ENCODE results near the gene WEE1.

The WEE1 gene

DNA sequence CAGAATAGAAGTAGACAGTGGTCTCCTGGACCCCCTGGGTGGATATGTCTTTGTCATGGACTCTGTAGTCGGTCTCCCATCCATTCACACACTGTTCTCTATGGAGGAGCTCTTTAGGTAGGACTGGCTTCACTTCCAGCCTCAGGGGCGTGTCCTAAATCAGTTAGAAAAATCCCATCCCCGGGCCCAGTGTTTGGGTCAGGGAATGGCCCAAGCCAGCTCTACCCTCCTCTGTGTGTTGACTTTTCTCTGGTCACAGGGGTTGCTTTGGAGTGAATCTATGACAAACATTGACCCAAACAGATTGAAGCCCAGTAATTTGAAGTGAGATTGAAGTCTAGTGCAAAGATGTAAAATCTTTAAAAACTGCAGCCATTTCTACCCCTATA is 34.0 kb downstream of the WEE1 start:
- Histone ChIP-seq H3K27ac (no peak overlapping the region), H3K27me3 (ENCODE audit: insufficient read depth, low read depth) (no peaks in the 10 kb centered on the region), H3K4me1 (ENCODE audit: low read depth, poor library complexity, severe bottlenecking) (peaks cover 13% of the 10 kb centered on the region), H3K4me2 (no peak overlapping the region), H3K79me2 (ENCODE audit: insufficient read depth, low read depth) (no peaks in the 10 kb centered on the region), H3K9ac (no peak overlapping the region), H3K36me3 (ENCODE audit: insufficient read depth) (no peaks in the 10 kb centered on the region), H4K20me1 (ENCODE audit: insufficient read depth) (no peaks in the 10 kb centered on the region), H2AFZ (ENCODE audit: low read depth) (no peak overlapping the region), H3K4me3 (IDR thresholded peaks at IDR 0.05; ENCODE audit: insufficient read depth, low read depth, low read length) (no peak overlapping the region)
- TF ChIP-seq, protein P1, sequence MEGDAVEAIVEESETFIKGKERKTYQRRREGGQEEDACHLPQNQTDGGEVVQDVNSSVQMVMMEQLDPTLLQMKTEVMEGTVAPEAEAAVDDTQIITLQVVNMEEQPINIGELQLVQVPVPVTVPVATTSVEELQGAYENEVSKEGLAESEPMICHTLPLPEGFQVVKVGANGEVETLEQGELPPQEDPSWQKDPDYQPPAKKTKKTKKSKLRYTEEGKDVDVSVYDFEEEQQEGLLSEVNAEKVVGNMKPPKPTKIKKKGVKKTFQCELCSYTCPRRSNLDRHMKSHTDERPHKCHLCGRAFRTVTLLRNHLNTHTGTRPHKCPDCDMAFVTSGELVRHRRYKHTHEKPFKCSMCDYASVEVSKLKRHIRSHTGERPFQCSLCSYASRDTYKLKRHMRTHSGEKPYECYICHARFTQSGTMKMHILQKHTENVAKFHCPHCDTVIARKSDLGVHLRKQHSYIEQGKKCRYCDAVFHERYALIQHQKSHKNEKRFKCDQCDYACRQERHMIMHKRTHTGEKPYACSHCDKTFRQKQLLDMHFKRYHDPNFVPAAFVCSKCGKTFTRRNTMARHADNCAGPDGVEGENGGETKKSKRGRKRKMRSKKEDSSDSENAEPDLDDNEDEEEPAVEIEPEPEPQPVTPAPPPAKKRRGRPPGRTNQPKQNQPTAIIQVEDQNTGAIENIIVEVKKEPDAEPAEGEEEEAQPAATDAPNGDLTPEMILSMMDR (conservative IDR thresholded peaks at IDR 0.05; ENCODE audit: low read depth, low read length), result no peak

DNA sequence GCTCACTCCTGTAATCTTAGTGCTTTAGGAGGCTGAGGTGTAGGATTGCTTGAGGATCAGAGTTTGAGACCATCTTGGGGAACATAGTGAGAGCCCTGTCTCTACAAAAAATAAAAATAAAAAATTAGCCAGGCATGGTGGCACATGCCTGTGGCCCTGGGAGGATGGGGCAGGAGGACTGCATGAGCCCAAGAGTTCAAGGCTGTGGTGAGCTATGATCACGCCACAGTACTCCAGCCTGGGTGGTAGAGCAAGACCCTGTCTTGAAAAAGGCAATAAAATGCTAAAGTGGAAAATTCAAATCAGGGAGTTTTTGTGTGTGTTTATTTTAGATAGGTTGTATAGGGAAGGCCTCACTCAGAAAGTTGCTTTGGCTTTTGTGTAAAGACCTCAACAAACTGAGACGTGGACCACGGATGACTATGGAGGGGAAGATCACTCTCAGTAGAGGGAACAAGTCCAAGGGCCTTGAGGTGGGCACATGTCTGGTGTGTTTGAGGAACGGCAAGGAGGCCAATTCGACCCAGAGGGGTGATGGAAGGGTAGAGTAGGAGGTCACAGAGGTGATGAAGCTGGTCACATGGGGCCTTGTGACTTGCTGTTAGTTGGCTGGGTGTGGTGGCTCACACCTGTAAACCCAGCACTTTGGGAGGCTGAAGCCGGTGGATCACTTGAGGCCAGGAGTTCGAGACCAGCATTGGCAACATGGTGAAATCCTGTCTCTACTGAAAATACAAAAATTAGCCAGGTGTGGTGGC is 35.7 kb downstream of the WEE1 start:
- no peak overlapping the region for H3K4me2 ChIP-seq
- no peaks in the 10 kb centered on the region for H3K36me3 ChIP-seq (ENCODE audit: insufficient read depth)
- H3K9ac ChIP-seq, result no peak overlapping the region
- TF ChIP-seq, protein P1 (conservative IDR thresholded peaks at IDR 0.05; ENCODE audit: low read depth, low read length), result no peak
- no peak overlapping the region for H2AFZ ChIP-seq (ENCODE audit: low read depth)
- no peaks in the 10 kb centered on the region for H4K20me1 ChIP-seq (ENCODE audit: insufficient read depth)
- no peaks in the 10 kb centered on the region for H3K79me2 ChIP-seq (ENCODE audit: insufficient read depth, low read depth)
- peaks cover 12% of the 10 kb centered on the region for H3K4me1 ChIP-seq (ENCODE audit: low read depth, poor library complexity, severe bottlenecking)
- H3K27ac ChIP-seq, result no peak overlapping the region
- H3K27me3 ChIP-seq (ENCODE audit: insufficient read depth, low read depth), result no peaks in the 10 kb centered on the region
- no peak overlapping the region for H3K4me3 ChIP-seq (IDR thresholded peaks at IDR 0.05; ENCODE audit: insufficient read depth, low read depth, low read length)

DNA sequence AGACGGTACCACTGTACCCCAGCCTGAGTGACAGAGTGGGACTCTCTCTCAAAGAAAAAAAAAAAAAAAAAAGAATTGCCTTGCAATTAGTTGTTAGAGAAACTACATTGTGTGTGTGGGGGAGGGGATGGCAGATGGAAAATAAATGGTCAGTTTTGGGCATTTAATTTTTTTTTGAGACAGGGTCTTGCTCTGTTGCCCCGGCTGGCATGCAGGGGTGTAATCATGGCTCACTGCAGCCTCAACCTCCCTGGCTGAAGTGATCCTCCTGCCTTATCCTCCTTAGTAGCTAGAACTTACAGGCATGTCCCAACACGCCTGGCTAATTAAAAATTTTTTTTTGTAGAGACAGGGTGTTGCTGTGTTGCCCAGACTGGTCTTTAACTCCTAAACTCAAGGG is 36.4 kb downstream of the WEE1 start:
- Histone ChIP-seq H4K20me1 (ENCODE audit: insufficient read depth) (no peaks in the 10 kb centered on the region), H3K4me3 (IDR thresholded peaks at IDR 0.05; ENCODE audit: insufficient read depth, low read depth, low read length) (no peak overlapping the region), H3K27me3 (ENCODE audit: insufficient read depth, low read depth) (no peaks in the 10 kb centered on the region), H3K4me1 (ENCODE audit: low read depth, poor library complexity, severe bottlenecking) (peaks cover 12% of the 10 kb centered on the region), H3K4me2 (no peak overlapping the region), H3K27ac (no peak overlapping the region), H3K36me3 (ENCODE audit: insufficient read depth) (no peaks in the 10 kb centered on the region), H3K79me2 (ENCODE audit: insufficient read depth, low read depth) (no peaks in the 10 kb centered on the region), H3K9ac (no peak overlapping the region), H2AFZ (ENCODE audit: low read depth) (no peak overlapping the region)
- TF ChIP-seq, protein P1 (conservative IDR thresholded peaks at IDR 0.05; ENCODE audit: low read depth, low read length), result no peak

DNA sequence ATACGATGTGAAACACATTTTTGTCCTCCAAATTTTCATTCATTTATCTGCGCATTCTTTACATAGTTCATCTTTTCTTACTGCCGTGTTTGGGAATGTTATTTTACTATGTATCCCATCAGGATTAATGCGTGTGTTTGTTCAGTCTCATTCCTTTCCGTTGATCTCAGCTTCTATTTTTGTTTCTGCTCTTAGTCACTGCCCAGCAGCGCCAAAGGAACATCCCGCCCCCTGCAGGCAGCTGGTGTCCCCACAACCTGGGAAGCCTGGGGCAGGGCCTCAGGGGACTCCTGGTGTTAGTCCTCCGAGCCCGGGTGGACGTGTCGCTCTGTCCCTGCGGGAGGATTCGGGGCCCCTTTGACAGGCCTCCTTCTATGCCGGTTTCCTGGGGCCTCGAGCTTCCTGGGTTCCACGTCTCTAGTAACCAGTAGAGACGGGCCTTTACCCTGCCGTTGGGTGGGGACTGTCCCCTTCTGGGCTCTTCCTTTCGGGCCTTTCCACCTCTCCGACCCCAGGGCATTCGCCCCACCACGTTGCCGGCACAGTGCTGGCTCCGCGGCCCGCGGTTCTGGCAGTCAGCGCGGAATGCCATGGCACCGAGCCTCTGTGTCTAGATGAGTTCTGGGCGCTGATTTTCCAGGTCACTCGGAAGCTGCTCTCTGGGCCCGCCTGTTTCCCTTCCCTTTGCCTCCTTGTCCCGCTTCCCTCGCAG is 39.8 kb downstream of the WEE1 start:
- Histone ChIP-seq H3K79me2 (ENCODE audit: insufficient read depth, low read depth) (no peaks in the 10 kb centered on the region), H3K4me2 (peak overlapping the region; percentile 72), H4K20me1 (ENCODE audit: insufficient read depth) (no peaks in the 10 kb centered on the region), H3K4me3 (IDR thresholded peaks at IDR 0.05; ENCODE audit: insufficient read depth, low read depth, low read length) (no peak overlapping the region), H3K4me1 (ENCODE audit: low read depth, poor library complexity, severe bottlenecking) (peaks cover 12% of the 10 kb centered on the region), H2AFZ (ENCODE audit: low read depth) (peak overlapping the region; percentile 83), H3K27ac (peak overlapping the region; percentile 75), H3K27me3 (ENCODE audit: insufficient read depth, low read depth) (no peaks in the 10 kb centered on the region), H3K9ac (peak overlapping the region; percentile 73), H3K36me3 (ENCODE audit: insufficient read depth) (no peaks in the 10 kb centered on the region)
- TF ChIP-seq, protein P1 (conservative IDR thresholded peaks at IDR 0.05; ENCODE audit: low read depth, low read length), result peak; percentile 85

Measured in KMS-11 (cell line).